B cell (primary cell): Measurements from ENCODE around the gene PYCARD. TPM values are rescaled to one million over a fixed set of nuclear protein-coding genes. Genes with fewer than 3 reads are reported as not detected.

Experiments used
- ATAC-seq: fragments of 200-7000 bp; cut with Tn5 transposase; one replicate; pipeline ENCODE4 v1.10.0; 2021; ENCODE audit warnings: low read depth, mild to moderate bottlenecking, moderate number of reproducible peaks, moderate library complexity
- CTCF ChIA-PET: fragments of 350-600 bp; sonication (Branson Sonifier 250); formaldehyde crosslinking; loops from one replicate; lab custom pipeline; 2021; ENCODE audit warnings: antibody characterized with exemption, inconsistent platforms; lab: Charles Lee
- POLR2A ChIA-PET: fragments of 350-600 bp; sonication (Branson Sonifier 250); formaldehyde crosslinking; loops from one replicate; lab custom pipeline; 2021; ENCODE audit warnings: antibody characterized with exemption; lab: Charles Lee
- DNase-seq: peaks from one replicate; pipeline ENCODE4 v3.0.0; 2013
- H2AFZ ChIP-seq: 2 replicates; pipeline ENCODE4 v1.6.1; 2012; ENCODE audit warnings: mild to moderate bottlenecking, low read depth, low read length; ENCODE audit not compliant: insufficient read depth, poor library complexity, severe bottlenecking
- H3K27ac ChIP-seq, 2 donors: 1 replicate in 1 of 2; 2 replicates in 1 of 2; pipeline ENCODE4 v1.5.1; 2012 to 2013; ENCODE audit warnings: low read length in 2 of 2, mild to moderate bottlenecking in 2 of 2, moderate library complexity in 1 of 2
- H3K27me3 ChIP-seq, 4 experiments: fragments of 200-600 bp in 1 of 4; sonication (generic) in 1 of 4; replicated peaks in 1 of 4; 1 replicate in 2 of 4; 2 replicates in 2 of 4; pipeline versions ENCODE4 v1.6.1 to v1.7.0; 2013 to 2016; ENCODE audit warnings: low read length in 3 of 4, mild to moderate bottlenecking in 2 of 4, mixed read lengths in 1 of 4, moderate library complexity in 1 of 4; ENCODE audit not compliant: insufficient read depth in 4 of 4, control insufficient read depth in 3 of 4; ENCODE audit errors: control extremely low read depth in 1 of 4
- H3K36me3 ChIP-seq, 2 experiments: replicated peaks in 1 of 2; 1 replicate in 1 of 2; 2 replicates in 1 of 2; pipeline versions ENCODE4 v1.6.1 to v1.7.1; 2013; ENCODE audit warnings: low read length in 1 of 2; ENCODE audit not compliant: insufficient read depth in 2 of 2, control insufficient read depth in 1 of 2; ENCODE audit errors: control extremely low read depth in 1 of 2, extremely low read depth in 1 of 2
- H3K4me1 ChIP-seq, 2 donors: fragments of 200-600 bp in 1 of 2; sonication (generic) in 1 of 2; 1 replicate in 1 of 2; 2 replicates in 1 of 2; pipeline versions ENCODE4 v1.5.1 to v1.6.1; 2013 to 2017; ENCODE audit warnings: low read length in 2 of 2; ENCODE audit not compliant: control insufficient read depth in 2 of 2, insufficient read depth in 2 of 2
- H3K4me2 ChIP-seq: replicated peaks from 2 replicates; pipeline ENCODE3; 2012; ENCODE audit warnings: mild to moderate bottlenecking, low read depth, low read length; ENCODE audit not compliant: poor library complexity, severe bottlenecking
- H3K4me3 ChIP-seq, 5 experiments: fragments of 200-600 bp in 1 of 5; sonication (generic) in 1 of 5; 1 replicate in 3 of 5; 2 replicates in 2 of 5; pipeline versions ENCODE4 v1.5.1 to v1.7.0; 2011 to 2016; ENCODE audit warnings: low read length in 4 of 5, mild to moderate bottlenecking in 4 of 5, low read depth in 2 of 5, control low read depth in 1 of 5, moderate library complexity in 1 of 5; ENCODE audit not compliant: insufficient read depth in 1 of 5; ENCODE audit errors: control extremely low read depth in 1 of 5, extremely low read depth in 1 of 5
- H3K79me2 ChIP-seq: fragments of 200-600 bp; sonication (generic); one replicate; pipeline ENCODE4 v1.6.0; 2016; ENCODE audit warnings: low read length; ENCODE audit not compliant: control insufficient read depth, insufficient read depth
- H3K9ac ChIP-seq: fragments of 200-600 bp; sonication (generic); 2 replicates; pipeline ENCODE4 v1.6.1; 2017; ENCODE audit warnings: mild to moderate bottlenecking, low read length, moderate library complexity
- H3K9me3 ChIP-seq, 3 donors: one replicate each; pipeline versions ENCODE4 v1.6.1 to v1.7.1; 2013; ENCODE audit warnings: low read length in 2 of 3; ENCODE audit not compliant: control insufficient read depth in 2 of 3, insufficient read depth in 1 of 3; ENCODE audit errors: control extremely low read depth in 1 of 3
- H4K20me1 ChIP-seq: 2 replicates; pipeline ENCODE4 v1.6.0; 2012; ENCODE audit warnings: mild to moderate bottlenecking, low read length; ENCODE audit not compliant: insufficient read depth, control insufficient read depth, poor library complexity, severe bottlenecking
- H3K27ac Mint-ChIP-seq: one replicate; pipeline ENCODE4 v1.8.0; 2021; ENCODE audit warnings: mixed read lengths
- H3K27me3 Mint-ChIP-seq: one replicate; pipeline ENCODE4 v1.8.0; 2021; ENCODE audit warnings: mixed read lengths
- H3K4me1 Mint-ChIP-seq: one replicate; pipeline ENCODE4 v1.8.0; 2021; ENCODE audit warnings: mixed read lengths
- H3K4me3 Mint-ChIP-seq: one replicate; pipeline ENCODE4 v1.8.0; 2021; ENCODE audit warnings: mixed read lengths
- H3K9me3 Mint-ChIP-seq: one replicate; pipeline ENCODE4 v1.8.0; 2022; ENCODE audit warnings: mixed read lengths; ENCODE audit not compliant: insufficient read depth
- EZH2 ChIP-seq: IDR thresholded peaks from 2 replicates; pipeline ENCODE4 v1.6.1; 2012; ENCODE audit warnings: borderline replicate concordance, low read depth, mild to moderate bottlenecking, moderate library complexity, low read length; ENCODE audit not compliant: insufficient read depth, poor library complexity, severe bottlenecking
- WGBS: methylation state at CpG from one replicate; pipeline ENCODE4 v1.1.5; 2013; ENCODE audit warnings: missing lambda C conversion rate; ENCODE audit not compliant: insufficient coverage; 5-methylcytosine and 5-hydroxymethylcytosine counted together
- intact Hi-C: fragments of 100-400 bp; cut with micrococcal nuclease; formaldehyde crosslinking; loops from one replicate; pipeline ENCODE4 v1.10.0; 2022
- polyA plus RNA-seq: library from polyadenylated mRNA; depleted of rRNA; stranded (reverse); fragments of >200 nt; gene quantifications from 2 replicates; pipeline ENCODE4 v1.2.3, GENCODE V29; 2012
- total RNA-seq, 2 donors: library from RNA; stranded (reverse); fragments of 120-200 nt in 1 of 2; gene quantifications; 1 replicate in 1 of 2; 2 replicates in 1 of 2; pipeline versions ENCODE4 v1.2.3 to v1.2.4, GENCODE V29; 2013 to 2022
- TF ChIP-seq, protein P1 (sequence below): fragments of 200-600 bp; IDR thresholded peaks from one replicate; pipeline ENCODE4 v1.8.0; 2022; ENCODE audit warnings: antibody characterized with exemption, mild to moderate bottlenecking

PYCARD gene
- total and polyA plus RNA-seq, 2 donors (not counting 1 experiment from before 2014, with no cell fraction given), result 35.7 to 72.0 TPM

DNA sequence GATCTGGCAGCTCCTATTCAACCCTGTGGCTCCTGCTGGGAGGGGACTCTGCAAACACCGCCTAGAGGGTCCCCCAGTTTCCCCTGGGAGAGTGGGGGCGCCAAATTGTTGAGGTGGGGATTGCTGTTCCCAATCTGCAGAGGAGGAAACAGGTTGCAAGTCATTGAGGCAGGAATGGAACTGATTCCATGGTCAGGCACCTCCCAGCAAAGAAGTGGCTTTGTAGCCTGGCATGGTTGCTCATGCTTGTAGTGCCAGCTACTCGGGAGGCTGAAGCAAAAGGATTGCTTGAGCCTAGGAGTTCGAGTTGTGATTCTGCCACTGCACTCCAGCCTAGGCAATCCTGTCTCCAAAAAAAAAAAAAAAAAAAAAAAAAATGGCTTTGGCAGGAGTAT, 14.6 kb upstream of the PYCARD start:
- peaks cover 0 to 72% (median 33%) of the 10 kb centered on the region in 4 experiments for H3K27me3 ChIP-seq
- Mint-ChIP-seq H3K27me3 (peaks cover 47% of the 10 kb centered on the region), H3K4me3 (peak overlapping the region; percentile 84), H3K27ac (no peak overlapping the region), H3K9me3 (no peaks in the 10 kb centered on the region), H3K4me1 (peaks cover 36% of the 10 kb centered on the region)
- peak overlapping the region; percentile 78 for H3K4me2 ChIP-seq
- H3K27ac ChIP-seq, result no peak overlapping the region
- peaks cover 5% of the 10 kb centered on the region for H4K20me1 ChIP-seq
- peak overlapping the region; percentile 67 for H2AFZ ChIP-seq
- CTCF ChIA-PET, result interaction anchor here (0.8 to 3.9 kb wide), 5 partner anchors 16 to 226 kb away, joined by 3 to 21 read pairs (median 4); partner anchors contain the start of gene PYCARD
- TF ChIP-seq, protein P1, sequence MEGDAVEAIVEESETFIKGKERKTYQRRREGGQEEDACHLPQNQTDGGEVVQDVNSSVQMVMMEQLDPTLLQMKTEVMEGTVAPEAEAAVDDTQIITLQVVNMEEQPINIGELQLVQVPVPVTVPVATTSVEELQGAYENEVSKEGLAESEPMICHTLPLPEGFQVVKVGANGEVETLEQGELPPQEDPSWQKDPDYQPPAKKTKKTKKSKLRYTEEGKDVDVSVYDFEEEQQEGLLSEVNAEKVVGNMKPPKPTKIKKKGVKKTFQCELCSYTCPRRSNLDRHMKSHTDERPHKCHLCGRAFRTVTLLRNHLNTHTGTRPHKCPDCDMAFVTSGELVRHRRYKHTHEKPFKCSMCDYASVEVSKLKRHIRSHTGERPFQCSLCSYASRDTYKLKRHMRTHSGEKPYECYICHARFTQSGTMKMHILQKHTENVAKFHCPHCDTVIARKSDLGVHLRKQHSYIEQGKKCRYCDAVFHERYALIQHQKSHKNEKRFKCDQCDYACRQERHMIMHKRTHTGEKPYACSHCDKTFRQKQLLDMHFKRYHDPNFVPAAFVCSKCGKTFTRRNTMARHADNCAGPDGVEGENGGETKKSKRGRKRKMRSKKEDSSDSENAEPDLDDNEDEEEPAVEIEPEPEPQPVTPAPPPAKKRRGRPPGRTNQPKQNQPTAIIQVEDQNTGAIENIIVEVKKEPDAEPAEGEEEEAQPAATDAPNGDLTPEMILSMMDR, result no peak
- TF ChIP-seq EZH2, result no peak
- H3K9ac ChIP-seq, result peak overlapping the region; percentile 53
- peaks cover 0 to 10% (median 0%) of the 10 kb centered on the region in 3 donors for H3K9me3 ChIP-seq
- POLR2A ChIA-PET, result interaction anchor here (0.7 to 2.1 kb wide), 4 partner anchors 27 to 75 kb away, joined by 3 to 21 read pairs (median 8); partner anchors contain the start of gene FUS
- WGBS, result 4% methylated on average over 3 of the region's 4 CpGs
- peak overlapping the region in 3 of 5 experiments; percentile 28 to 56 (median 51) for H3K4me3 ChIP-seq
- intact Hi-C loops, result no loop called here
- no peaks in the 10 kb centered on the region for H3K36me3 ChIP-seq
- ATAC-seq (no peak), DNase-seq (no peak)
- no peaks in the 10 kb centered on the region for H3K79me2 ChIP-seq
- H3K4me1 ChIP-seq, result peaks cover 41 to 42% of the 10 kb centered on the region in 2 donors

DNA sequence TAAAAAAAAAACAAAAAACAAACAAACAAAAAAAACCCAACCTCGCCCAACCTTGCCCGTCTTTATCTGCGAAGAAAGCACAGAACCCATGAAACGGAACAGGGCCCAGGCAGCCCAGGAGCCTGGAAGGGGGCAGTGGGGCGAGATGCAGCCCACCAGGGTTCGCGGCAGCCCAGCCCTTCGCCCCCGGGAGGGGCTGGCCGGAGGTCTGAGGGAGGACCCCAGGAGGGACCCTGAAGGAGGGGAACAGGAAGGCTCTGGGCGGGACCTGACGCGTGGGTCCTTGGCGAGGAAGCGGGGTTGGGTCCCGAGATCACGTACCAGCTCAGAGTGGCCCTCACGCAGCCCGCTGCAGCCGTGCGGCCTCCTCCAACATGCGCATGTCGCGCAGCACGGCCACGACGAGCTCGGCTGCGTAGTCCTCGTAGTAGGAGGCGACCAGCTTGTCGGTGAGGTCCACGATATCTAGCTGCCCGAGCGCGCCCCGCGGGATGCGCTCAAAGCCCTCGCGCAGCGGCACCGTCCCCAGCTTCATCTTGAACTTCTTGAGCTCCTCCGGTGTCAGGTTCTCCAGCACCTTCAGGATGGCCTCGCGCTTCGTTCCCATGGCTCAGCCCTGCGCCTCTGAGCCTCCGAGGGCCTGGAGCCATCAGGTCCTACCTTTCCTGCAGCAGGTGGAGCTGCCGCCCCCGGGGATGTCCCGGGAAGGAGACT, 14.0 kb upstream of the PYCARD start, which contains the start of gene PYDC1:
Gene PYDC1, minus strand, starts transcription at position 714 of the 714 bp plus-strand sequence. Its CDS starts 107 bp downstream, at position 607.
- Histone ChIP-seq H2AFZ (peak within 1 kb of the TSS; percentile 67), H3K4me2 (peak within 1 kb of the TSS; percentile 78), H3K27ac (no peak within 1 kb of the TSS), H3K36me3 (no peaks in the 10 kb centered on the region), H3K27me3 (peaks cover 0 to 68% (median 33%) of the 10 kb centered on the region in 4 experiments), H3K4me3 (peak within 1 kb of the TSS; percentile 21 to 56 (median 46)), H3K4me1 (peaks cover 41 to 42% of the 10 kb centered on the region in 2 donors), H4K20me1 (peaks cover 5% of the 10 kb centered on the region), H3K9ac (peak within 1 kb of the TSS; percentile 53), H3K9me3 (peaks cover 0 to 10% (median 0%) of the 10 kb centered on the region in 3 donors), H3K79me2 (no peaks in the 10 kb centered on the region)
- peaks cover 48% of the 10 kb centered on the region for H3K27me3 Mint-ChIP-seq
- ATAC-seq (peak; percentile 7), DNase-seq (peak; percentile 56)
- H3K9me3 Mint-ChIP-seq, result no peaks in the 10 kb centered on the region
- peaks cover 40% of the 10 kb centered on the region for H3K4me1 Mint-ChIP-seq
- intact Hi-C loops, result no loop called here
- ChIA-PET CTCF (interaction anchor here (0.8 to 3.9 kb wide), 5 partner anchors 15 to 227 kb away, joined by 3 to 21 read pairs (median 4); partner anchors contain the start of gene PYCARD), POLR2A (interaction anchor here (0.7 to 2.1 kb wide), 5 partner anchors 14 to 75 kb away, joined by 3 to 21 read pairs (median 11); partner anchors contain the start of genes FUS and PYCARD)
- TF ChIP-seq EZH2, result peak; percentile 26
- TF ChIP-seq, protein P1, result no peak
- no peak within 1 kb of the TSS for H3K27ac Mint-ChIP-seq
- WGBS, result 5% methylated on average over 51 of the region's 52 CpGs
- peak within 1 kb of the TSS; percentile 84 for H3K4me3 Mint-ChIP-seq
